Measurements from ENCODE around the gene ARHGEF19. TPM values are rescaled to one million over a fixed set of nuclear protein-coding genes. Genes with fewer than 3 reads are reported as not detected.

ARHGEF19 gene
- total RNA-seq, 4 donors from 2014 or later: 1.1 to 16.0 (median 3.3) TPM

GRCh38 chr1:16242556-16243214, 30.2 kb upstream of the ARHGEF19 start:
- no peak for TF ChIP-seq CTCF (IDR thresholded peaks at IDR 0.05; ENCODE audit: low read depth)

- no peak for TF ChIP-seq CTCF (IDR thresholded peaks at IDR 0.05; ENCODE audit: low read depth)
Observed at GRCh38 chr1:16241221-16241708, 28.8 kb upstream of the ARHGEF19 start.

- TF ChIP-seq CTCF (IDR thresholded peaks at IDR 0.05; ENCODE audit: low read depth): no peak
Observed at GRCh38 chr1:16239972-16240491, 27.6 kb upstream of the ARHGEF19 start.

DNA sequence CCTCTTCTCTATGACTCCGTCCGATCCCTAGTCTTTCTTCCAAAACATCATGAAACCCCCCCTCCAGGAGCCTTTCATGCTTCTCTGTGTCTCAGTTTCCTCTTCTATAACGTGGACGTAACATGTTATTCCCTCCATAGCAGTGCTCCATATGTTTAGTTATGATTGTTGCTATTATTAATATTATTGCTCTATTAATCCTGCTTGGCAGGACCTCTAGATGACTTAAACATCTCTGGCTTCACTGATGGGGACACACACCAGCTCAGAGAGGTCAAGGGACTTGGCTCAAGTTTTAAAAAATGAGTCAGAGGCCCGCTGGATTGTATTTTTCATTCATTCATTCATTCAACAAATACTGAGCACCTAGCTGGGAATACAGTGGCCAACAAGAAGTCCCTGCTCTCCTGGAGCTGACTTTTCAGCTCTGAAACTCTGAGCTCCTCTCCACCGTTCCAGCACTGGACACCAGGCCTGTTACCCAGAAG, 24.9 kb upstream of the ARHGEF19 start:
- TF ChIP-seq CTCF (IDR thresholded peaks at IDR 0.05; ENCODE audit: low read depth): no peak

DNA sequence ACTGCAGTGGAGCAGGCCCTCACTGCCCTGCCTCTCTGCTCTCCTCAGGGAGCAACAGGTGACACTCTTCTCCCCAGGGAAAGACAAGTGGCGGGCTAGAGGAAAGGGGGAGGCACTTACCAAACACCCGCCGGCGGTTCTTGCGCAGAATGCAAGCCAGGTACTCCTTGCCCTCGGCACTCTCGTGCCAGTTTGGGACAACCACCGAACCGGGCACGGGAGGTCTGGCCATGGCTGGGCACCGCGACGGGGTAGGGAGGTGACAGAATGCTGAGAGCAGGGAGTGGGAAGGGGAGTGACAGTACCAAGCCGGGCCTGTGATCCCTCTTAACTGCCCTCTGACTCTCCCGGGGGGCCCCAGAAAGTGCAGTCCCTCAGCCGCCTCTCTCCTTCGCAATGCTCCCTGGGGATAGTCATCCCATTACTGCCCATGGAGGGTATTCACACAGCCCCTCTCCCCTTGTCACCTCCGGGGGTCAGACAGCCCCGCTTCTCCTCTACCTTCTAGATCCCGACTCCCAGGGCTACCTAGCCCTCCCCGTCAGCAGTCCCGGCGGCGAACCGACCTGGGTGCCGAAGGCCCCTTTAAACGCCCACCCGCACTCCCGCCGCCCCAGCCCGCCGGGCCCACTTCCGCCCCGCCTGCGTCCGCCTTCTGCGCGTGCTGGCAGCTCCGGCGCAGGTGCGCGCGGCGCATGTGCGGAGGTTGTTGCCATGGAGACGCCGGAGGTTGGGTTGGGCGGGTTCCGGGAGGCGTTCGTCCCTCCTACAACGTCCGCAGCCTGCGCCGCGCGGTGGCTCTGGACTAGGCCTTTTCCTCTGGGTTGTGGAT, 24.3 kb upstream of the ARHGEF19 start, which contains the start of gene CPLANE2:
Gene CPLANE2 (minus strand): TSS at position 673 of the 832 bp plus-strand sequence. CDS start 441 bp downstream, at position 232.
- no peak for TF ChIP-seq CTCF (IDR thresholded peaks at IDR 0.05; ENCODE audit: low read depth)

DNA sequence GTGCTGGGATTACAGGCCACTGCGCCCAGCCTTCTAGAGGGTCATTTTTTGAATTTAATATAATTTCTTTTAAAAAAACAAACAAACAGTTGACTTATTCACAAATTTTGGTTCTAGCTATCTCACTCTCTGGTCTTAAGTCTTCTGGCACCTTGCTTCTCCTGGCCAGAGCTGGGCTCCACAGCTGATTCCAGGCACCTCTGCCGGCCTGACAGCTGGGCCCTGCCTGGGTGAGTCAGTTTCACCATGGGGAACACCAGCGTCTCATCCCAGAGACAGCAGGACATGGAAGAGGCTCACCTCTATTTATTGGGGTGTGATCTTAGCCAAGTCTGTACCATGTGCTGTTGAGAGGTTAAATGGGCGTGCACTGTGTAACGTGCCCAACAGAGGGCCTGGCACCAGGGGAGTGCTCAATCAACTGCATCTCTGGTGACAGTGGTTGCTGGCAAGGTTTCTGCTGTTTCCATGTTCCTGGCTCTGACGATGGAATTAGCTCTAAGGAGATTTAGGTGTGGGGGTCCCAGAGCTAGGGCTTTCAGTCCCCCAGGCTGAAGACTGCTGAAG, 23.6 kb upstream of the ARHGEF19 start:
- no peak for TF ChIP-seq CTCF (IDR thresholded peaks at IDR 0.05; ENCODE audit: low read depth)
